Left cardiac atrium (tissue), 4 donors: ENCODE results near the gene RGS10. TPM values are rescaled to one million over a fixed set of nuclear protein-coding genes. Genes with fewer than 3 reads are reported as not detected.
"Not testable (repeated sequence)": the region's sequence is repeated elsewhere in the genome, so short reads cannot be mapped to it uniquely, and the experiment has no call there.

Source experiments
- ATAC-seq, 2 donors: fragments of 200-7000 bp; cut with Tn5 transposase; one replicate each; pipeline ENCODE4 v1.9.1; 2020; ENCODE audit warnings: mild to moderate bottlenecking in 2 of 2, moderate library complexity in 2 of 2
- DNase-seq: peaks from one replicate; pipeline ENCODE4 v3.0.0-alpha.2; 2020
- intact Hi-C, 2 donors: fragments of 100-400 bp; cut with DNase I; formaldehyde crosslinking; loops; one replicate each; pipeline versions ENCODE4 v1.14.1 to v1.15.1; 2022 to 2023
- long read RNA-seq: library from polyadenylated mRNA; unstranded; transcript quantifications from one replicate; pipeline ENCODE4 v2.0.0, GENCODE V29; 2021
- total RNA-seq, 2 donors: library from RNA; stranded (reverse); fragmentation: NEBNext Ultra II Directional; extraction: Animal tissue kit (Norgen Biotek cat#: 25700); gene quantifications; one replicate each; pipeline ENCODE4 v1.2.1, GENCODE V29; 2021
- donor health status: DM: no; HTN: yes; CAD: no.
- donor health status: DM: no; HTN: yes; CAD: no; lungs with severe emphysema.
- donor health status: DM: yes; HTN: yes; CAD: no.
- donor health status: Dilated cardiomyopathy.

Gene RGS10, protein sequence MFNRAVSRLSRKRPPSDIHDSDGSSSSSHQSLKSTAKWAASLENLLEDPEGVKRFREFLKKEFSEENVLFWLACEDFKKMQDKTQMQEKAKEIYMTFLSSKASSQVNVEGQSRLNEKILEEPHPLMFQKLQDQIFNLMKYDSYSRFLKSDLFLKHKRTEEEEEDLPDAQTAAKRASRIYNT
- total RNA-seq = 10 to 100 TPM in 1 of 2 donors, 1 to 10 TPM in 1; 7.0 to 12.5 TPM
- long read RNA-seq = 0 reads

GRCh38 chr10:119542357-119542987 is at the start of gene RGS10:
Gene RGS10 (minus strand): TSS chr10:119542719. CDS start chr10:119542638, 81 bp downstream.
- DNase-seq (peak; percentile 83), ATAC-seq (peak; percentile 94 to 98)
- intact Hi-C loops = no loop called here

DNA sequence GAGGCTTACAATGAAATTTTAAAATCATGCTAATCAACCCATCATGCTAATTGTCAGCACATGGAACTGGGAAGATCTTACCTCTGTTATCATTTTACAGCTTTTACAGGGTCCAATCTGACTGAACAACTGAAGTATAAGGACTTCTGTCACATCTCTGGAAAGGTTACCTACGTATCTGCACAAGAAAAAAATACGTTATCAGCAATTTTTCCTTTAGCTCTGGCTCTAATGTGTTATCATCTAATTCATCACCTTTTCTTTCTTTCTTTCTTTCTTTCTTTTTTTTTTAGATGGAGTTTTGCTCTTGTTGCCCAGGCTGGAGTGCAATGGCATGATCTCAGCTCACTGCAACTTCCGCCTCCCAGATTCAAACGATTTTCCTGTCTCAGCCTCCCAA is 45.6 kb upstream of the RGS10 start:
- ATAC-seq (no peak), DNase-seq (no peak)
- intact Hi-C loops = no loop called here

GRCh38 chr10:119578355-119578754 is 35.8 kb upstream of the RGS10 start:
- ATAC-seq (no peak), DNase-seq (no peak)
- intact Hi-C loops = no loop called here

DNA sequence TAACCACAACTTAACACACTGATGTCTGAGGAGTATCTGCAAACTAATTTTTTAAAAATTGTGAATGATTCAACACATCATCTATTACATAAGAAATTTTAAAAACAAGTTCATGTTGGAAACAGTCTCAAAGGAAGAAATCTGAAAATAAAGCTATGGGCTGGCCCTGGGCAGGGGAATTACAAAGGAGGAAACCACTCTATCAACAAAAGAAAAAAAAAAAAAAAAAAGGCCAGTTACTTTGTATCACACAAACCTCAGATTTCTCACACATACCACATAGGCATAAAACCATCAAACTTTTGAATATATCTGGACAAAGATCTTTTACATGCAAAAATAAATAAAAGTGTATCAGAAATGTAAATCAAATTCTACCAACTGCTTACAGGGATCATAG is 33.5 kb upstream of the RGS10 start:
- DNase-seq (no peak), ATAC-seq (no peak)
- intact Hi-C loops = no loop called here

- no peak for DNase-seq
- intact Hi-C loops = no loop called here
- peak in 1 of 2 donors; percentile 34 for ATAC-seq
Measured at GRCh38 chr10:119575506-119575905, 33.0 kb upstream of the RGS10 start.

- ATAC-seq (no peak), DNase-seq (no peak)
- intact Hi-C loops = no loop called here
Measured at GRCh38 chr10:119567978-119568377, 25.5 kb upstream of the RGS10 start.

DNA sequence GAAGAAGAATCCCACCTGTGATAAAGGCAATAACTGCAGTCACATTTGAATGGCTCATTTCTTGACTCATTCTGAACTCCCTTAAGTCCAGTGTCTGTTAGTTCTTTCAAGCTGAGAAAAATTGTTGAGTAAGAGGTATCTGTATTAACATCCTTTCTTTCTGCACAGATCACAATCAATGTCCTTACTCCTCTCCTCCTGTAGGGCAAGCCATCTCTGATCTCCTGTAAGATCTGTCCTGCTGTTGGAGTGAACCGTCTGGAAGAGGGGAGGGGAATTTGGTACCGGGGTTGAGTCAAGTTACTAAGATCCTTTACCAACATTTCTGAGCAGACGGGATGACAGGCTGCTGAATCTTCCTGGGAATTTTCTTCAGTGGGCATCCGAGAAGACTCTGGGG is 19.6 kb upstream of the RGS10 start:
- intact Hi-C loops = no loop called here
- ATAC-seq (no peak), DNase-seq (no peak)

- DNase-seq, ATAC-seq, intact Hi-C loops: not testable (repeated sequence)
Measured at GRCh38 chr10:119559511-119559910, 17.0 kb upstream of the RGS10 start.

GRCh38 chr10:119556081-119556480 is 13.6 kb upstream of the RGS10 start:
- intact Hi-C loops, ATAC-seq: not testable (repeated sequence)

DNA sequence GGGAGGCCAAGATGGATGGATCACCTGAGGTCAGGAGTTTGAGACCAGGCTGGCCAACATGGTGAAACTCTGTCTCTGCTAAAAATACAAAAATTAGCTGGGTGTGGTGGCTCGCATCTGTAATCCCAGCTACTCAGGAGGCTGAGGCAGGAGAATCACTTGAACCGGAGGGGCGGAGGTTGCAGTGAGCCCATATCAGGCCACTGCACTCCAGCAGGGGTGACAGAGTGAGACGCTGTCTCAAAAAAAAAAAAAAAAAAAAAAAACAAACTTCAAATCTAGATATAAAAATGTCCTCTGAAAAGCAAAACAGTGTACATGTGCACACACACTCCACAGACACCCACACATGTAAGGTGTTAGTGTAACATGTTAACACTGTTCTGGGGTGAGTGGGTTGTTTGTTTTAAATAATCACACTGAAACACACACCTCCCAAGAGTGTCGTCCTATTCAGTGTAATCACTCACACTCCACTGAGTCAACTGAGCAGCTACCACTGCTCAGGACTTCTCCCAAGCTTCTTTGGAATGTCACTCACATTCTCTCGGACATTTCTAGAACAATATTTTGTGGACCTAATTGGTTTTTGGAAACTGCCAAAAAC is 12.8 kb upstream of the RGS10 start:
- DNase-seq = no peak
- intact Hi-C loops = no loop called here
- no peak for ATAC-seq

More at GRCh38 chr10:119556081-119556480, 13.6 kb upstream of the RGS10 start:
- not testable (repeated sequence) for DNase-seq

DNA sequence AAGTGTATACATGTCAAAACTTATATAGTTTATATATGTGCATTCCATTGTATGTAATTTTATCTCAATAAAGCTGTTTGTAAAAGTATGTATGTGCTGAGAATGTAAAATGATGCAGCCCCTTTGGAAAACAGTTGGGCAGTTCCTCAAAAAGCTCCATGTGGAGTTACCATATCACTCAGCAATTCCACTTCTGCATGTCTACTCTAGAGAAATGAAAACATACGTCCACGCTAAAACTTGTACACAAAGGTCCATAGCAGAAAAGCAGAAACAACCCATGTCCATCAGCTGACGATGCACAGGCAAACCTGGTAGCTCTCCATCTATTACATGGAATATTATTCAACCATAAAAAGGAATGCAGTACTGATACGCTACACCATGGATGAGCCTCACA is 8.3 kb upstream of the RGS10 start:
- DNase-seq (no peak), ATAC-seq (no peak)
- intact Hi-C loops = no loop called here

- intact Hi-C loops = no loop called here
- no peak for DNase-seq
Measured at GRCh38 chr10:119549247-119549999, 6.9 kb upstream of the RGS10 start.

GRCh38 chr10:119546009-119546408 is 3.5 kb upstream of the RGS10 start:
- ATAC-seq = no peak
- intact Hi-C loops = no loop called here
- DNase-seq = no peak

More at GRCh38 chr10:119549247-119549999, 6.9 kb upstream of the RGS10 start:
- no peak for ATAC-seq

DNA sequence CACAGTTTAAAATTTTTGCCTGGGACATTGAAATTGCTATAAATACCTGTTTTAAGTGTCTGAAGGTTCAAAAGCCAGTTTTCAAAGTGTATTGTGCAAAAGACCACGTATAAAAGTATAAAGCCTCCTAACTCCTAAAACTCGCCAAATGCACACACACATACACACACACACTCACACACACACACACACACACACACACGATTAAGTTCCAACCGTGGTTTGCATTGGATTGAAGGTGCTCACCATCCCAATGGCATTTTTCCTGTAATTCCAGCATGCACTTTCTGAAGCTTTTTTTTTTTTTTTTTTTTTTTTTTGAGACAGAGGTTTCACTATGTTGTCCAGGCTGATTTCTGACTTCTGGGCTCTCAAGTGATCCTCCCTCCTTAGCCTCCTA is 2.8 kb upstream of the RGS10 start:
- DNase-seq (no peak), ATAC-seq (no peak)
- intact Hi-C loops = no loop called here

DNA sequence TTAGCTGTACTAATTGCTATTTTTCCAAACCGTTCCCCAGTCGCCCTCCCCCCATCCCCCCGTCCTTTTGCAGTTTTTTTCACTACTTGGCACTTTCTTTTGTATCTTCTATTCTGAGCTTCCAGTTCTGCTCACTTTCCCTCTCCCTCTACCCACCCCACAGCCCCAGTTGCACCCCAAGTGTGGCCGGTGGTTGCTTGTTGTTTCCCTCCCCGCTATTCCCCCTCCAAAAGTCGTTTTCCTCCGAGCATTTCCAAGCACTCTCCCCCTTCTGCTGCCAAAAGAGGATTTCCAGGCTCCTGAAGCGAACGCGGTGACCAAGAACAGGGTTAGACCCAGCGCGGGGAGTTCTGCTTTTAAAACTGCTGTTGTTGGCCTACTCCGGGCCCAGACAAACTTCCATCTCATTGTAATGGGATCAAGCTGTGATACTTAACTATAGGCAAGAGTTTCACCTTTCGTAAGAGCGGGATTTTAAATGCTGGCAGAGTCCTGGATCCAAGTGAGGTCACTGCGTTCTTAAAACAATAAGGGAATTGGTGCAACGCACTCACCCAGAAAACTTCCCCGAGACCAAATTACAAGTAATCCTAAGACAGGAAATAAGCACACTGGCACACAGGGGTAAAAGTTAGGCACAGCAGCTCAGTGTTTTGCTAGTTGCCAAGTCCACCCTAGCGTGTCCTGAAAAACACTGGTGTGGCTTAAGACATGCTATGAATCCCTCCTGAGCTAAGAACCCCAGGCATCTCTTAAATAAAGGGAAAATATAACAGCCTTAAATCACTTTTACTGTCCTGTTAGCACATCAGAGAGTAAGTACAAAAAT is 1.5 kb upstream of the RGS10 start:
- ATAC-seq = no peak
- no peak for DNase-seq
- intact Hi-C loops = no loop called here

DNA sequence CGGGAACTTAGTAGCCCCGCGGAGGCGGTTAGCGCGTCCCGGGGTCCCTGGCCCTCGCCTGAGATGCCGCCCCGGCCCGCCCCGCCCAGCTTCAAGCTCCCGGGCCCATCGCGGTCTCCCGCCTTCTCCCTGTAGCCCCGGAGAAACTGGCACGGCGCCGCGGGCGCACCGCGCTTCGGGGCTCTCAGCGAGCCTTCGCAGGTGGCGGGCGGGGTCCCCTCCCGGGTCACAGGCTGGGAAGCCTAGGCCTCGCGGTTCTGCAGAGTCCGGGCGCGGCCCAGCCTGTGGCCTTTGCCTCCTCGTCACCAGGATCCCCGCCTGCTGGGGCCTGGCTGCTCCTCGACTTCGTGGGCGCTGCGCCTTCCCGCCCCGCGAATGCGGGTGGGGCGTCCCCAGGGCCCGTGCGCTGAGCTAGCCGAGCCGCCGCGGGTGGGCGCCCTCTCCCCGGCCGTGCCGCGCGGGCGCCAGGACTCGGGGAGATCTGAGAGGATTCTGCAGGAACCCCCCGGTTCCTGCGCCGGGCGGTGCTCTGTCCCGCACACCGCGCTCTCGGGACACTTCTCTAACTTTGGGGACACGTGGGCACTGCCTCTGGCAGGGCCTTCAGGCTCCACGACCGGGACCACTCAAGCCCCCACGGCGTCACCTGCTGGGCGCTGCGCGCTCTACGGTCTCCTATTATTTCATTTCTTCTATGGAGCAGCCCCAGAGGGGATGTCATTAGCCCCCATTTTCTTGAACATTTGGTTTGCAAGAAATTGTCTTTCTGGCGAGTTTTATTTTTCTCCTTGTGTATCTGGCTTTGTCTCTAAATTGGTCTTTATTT is 682 bp upstream of the RGS10 start:
- peak; percentile 61 for DNase-seq
- ATAC-seq = peak; percentile 66 to 72
- intact Hi-C loops = no loop called here

GRCh38 chr10:119541459-119542356 is 811 bp downstream of the RGS10 start:
- DNase-seq (peak; percentile 42), ATAC-seq (peak; percentile 14 to 24)
- intact Hi-C loops = no loop called here
